K562 (cell line): ENCODE results near the gene RHEBL1. TPM values are rescaled to one million over a fixed set of nuclear protein-coding genes. Genes with fewer than 3 reads are reported as not detected.
A peak's percentile ranks its signal among the peaks of the same experiment; 100 is the strongest.

Experiments used
- ATAC-seq: fragments of 200-7000 bp; cut with Tn5 transposase; 3 replicates; pipeline ENCODE4 v1.9.1; 2020; ENCODE audit warnings: moderate library complexity
- BruUV-seq: library from RNA; stranded (reverse); fragments of 400-500 nt; replicated peaks from 2 replicates; lab custom pipeline; 2021; lab: Mats Ljungman, UMichigan
- CTCF ChIA-PET: fragments of 300-600 bp; formaldehyde crosslinking; extraction: SDS; loops from one replicate; lab custom pipeline; 2021; ENCODE audit warnings: low intra/inter-chr PET ratio; lab: Yijun Ruan, JAX
- POLR2A ChIA-PET: fragments of 300-600, 350-650 bp; sonication (Branson Sonifier 250); formaldehyde crosslinking; extraction: SDS; loops from one replicate; lab custom pipeline; 2021; ENCODE audit warnings: antibody characterized with exemption, inconsistent platforms; lab: Yijun Ruan, JAX
- DNase-seq, 4 experiments: peaks; one replicate each; pipeline versions ENCODE4 v3.0.0 to v3.0.0-alpha.2; 2011 to 2018; ENCODE audit warnings: low spot score in 3 of 4, mixed read lengths in 3 of 4; ENCODE audit errors: extremely low read depth in 1 of 4
- FAIRE-seq: peaks from 2 replicates; lab custom pipeline; 2011; peaks lifted over from hg19 to GRCh38; lab: Jason Lieb, UNC
- H2AFZ ChIP-seq: 2 replicates; pipeline ENCODE4 v1.6.0; 2011; ENCODE audit warnings: low read depth, low read length, control low read depth, inconsistent platforms
- H3K27ac ChIP-seq: fragments of 200-600 bp; 3 replicates; pipeline ENCODE4 v1.8.0; 2011; ENCODE audit warnings: low read depth, mild to moderate bottlenecking, control low read depth, inconsistent platforms, low read length, moderate library complexity, mixed read lengths; ENCODE audit errors: extremely low read depth
- H3K27me3 ChIP-seq, 2 experiments: fragments of 300-600 bp in 1 of 2; 2 replicates in 1 of 2; 3 replicates in 1 of 2; pipeline versions ENCODE4 v1.6.0 to v1.8.0; 2011; ENCODE audit warnings: inconsistent platforms in 2 of 2, low read length in 2 of 2, mild to moderate bottlenecking in 1 of 2, mixed read lengths in 1 of 2, moderate library complexity in 1 of 2; ENCODE audit not compliant: control insufficient read depth in 2 of 2, insufficient read depth in 2 of 2
- H3K36me3 ChIP-seq: fragments of 300-600 bp; 3 replicates; pipeline ENCODE4 v1.8.0; 2011; ENCODE audit warnings: mild to moderate bottlenecking, low read length, inconsistent platforms; ENCODE audit not compliant: control insufficient read depth, insufficient read depth
- H3K4me1 ChIP-seq, 2 experiments: fragments of 200-600 bp in 1 of 2; replicated peaks in 1 of 2; 2 replicates in 1 of 2; 3 replicates in 1 of 2; pipeline versions ENCODE4 v1.5.1 to v1.8.0; 2011; ENCODE audit warnings: inconsistent platforms in 2 of 2, low read length in 2 of 2, mild to moderate bottlenecking in 1 of 2, mixed read lengths in 1 of 2, moderate library complexity in 1 of 2; ENCODE audit not compliant: control insufficient read depth in 2 of 2, insufficient read depth in 2 of 2
- H3K4me2 ChIP-seq: 2 replicates; pipeline ENCODE4 v1.6.1; 2011; ENCODE audit warnings: low read length, control low read depth, inconsistent platforms, mixed read lengths; ENCODE audit not compliant: insufficient read depth
- H3K4me3 ChIP-seq: fragments of 200-600 bp; sonication (generic), shearing (Covaris generic); 2 replicates; pipeline ENCODE4 v1.5.1; 2016; ENCODE audit warnings: control low read depth, inconsistent platforms
- H3K79me2 ChIP-seq: fragments of 200-600 bp; 3 replicates; pipeline ENCODE4 v1.8.0; 2011; ENCODE audit warnings: low read length, inconsistent platforms; ENCODE audit not compliant: control insufficient read depth, insufficient read depth
- H3K9ac ChIP-seq, 2 experiments: 2 replicates each; pipeline versions ENCODE4 v1.6.0 to v1.6.1; 2011; ENCODE audit warnings: low read depth in 2 of 2, low read length in 2 of 2, control low read depth in 1 of 2, inconsistent platforms in 1 of 2, mild to moderate bottlenecking in 1 of 2, mixed read lengths in 1 of 2; ENCODE audit not compliant: insufficient read depth in 1 of 2
- H3K9me1 ChIP-seq: one replicate; pipeline ENCODE4 v1.6.0; 2011; ENCODE audit warnings: inconsistent platforms, mild to moderate bottlenecking, low read length, moderate library complexity; ENCODE audit not compliant: control insufficient read depth, insufficient read depth
- H3K9me3 ChIP-seq: replicated peaks from 2 replicates; pipeline ENCODE4 v1.5.1; 2011; ENCODE audit warnings: low read depth, low read length, inconsistent platforms; ENCODE audit not compliant: control insufficient read depth, insufficient read depth
- H4K20me1 ChIP-seq: replicated peaks from 2 replicates; pipeline ENCODE4 v1.6.1; 2011; ENCODE audit warnings: low read length, inconsistent platforms, mixed read lengths; ENCODE audit not compliant: control insufficient read depth, insufficient read depth
- CC2D1A ChIP-seq: fragments of 450-650 bp; IDR thresholded peaks from 2 replicates; pipeline ENCODE4 v1.6.1; 2017; ENCODE audit warnings: mild to moderate bottlenecking
- EP400 ChIP-seq: fragments of 450-650 bp; IDR thresholded peaks from 2 replicates; pipeline ENCODE4 v1.6.1; 2017; ENCODE audit warnings: antibody characterized with exemption, mild to moderate bottlenecking, moderate library complexity
- NCOA2 ChIP-seq, 2 experiments: fragments of 450-650 bp; IDR thresholded peaks; 2 replicates each; pipeline ENCODE4 v1.6.1; 2018; ENCODE audit warnings: mild to moderate bottlenecking in 2 of 2, moderate library complexity in 1 of 2; ENCODE audit not compliant: partially characterized antibody in 2 of 2
- NCOA6 ChIP-seq: fragments of 450-650 bp; IDR thresholded peaks from 2 replicates; pipeline ENCODE4 v1.6.1; 2017; ENCODE audit warnings: mild to moderate bottlenecking
- OTX1 ChIP-seq: fragments of 450-650 bp; formaldehyde crosslinking; IDR thresholded peaks from 2 replicates; pipeline ENCODE4 v1.4.0; 2022; ENCODE audit warnings: mild to moderate bottlenecking
- POLR2B ChIP-seq: fragments of 450-650 bp; IDR thresholded peaks from 2 replicates; pipeline ENCODE4 v1.6.1; 2018; ENCODE audit warnings: low read depth; ENCODE audit not compliant: partially characterized antibody
- POLR2G ChIP-seq: fragments of 200-400 bp; formaldehyde crosslinking; IDR thresholded peaks from 2 replicates; pipeline ENCODE4 v1.6.1; 2017; ENCODE audit warnings: low read depth, mild to moderate bottlenecking, antibody characterized with exemption, low read length, moderate library complexity
- RBFOX2 ChIP-seq: fragments of 200-400 bp; formaldehyde crosslinking; IDR thresholded peaks from 2 replicates; pipeline ENCODE4 v1.6.1; 2017; ENCODE audit warnings: low read depth, mild to moderate bottlenecking, low read length, moderate library complexity
- RBM14 ChIP-seq: fragments of 200-400 bp; formaldehyde crosslinking; IDR thresholded peaks from 2 replicates; pipeline ENCODE4 v1.6.1; 2018; ENCODE audit warnings: low read depth, mild to moderate bottlenecking, low read length, moderate library complexity, borderline replicate concordance; ENCODE audit not compliant: insufficient read depth
- SNIP1 ChIP-seq: fragments of 450-650 bp; IDR thresholded peaks from 2 replicates; pipeline ENCODE4 v1.7.1; 2017; ENCODE audit warnings: low read depth, mild to moderate bottlenecking
- ZBTB8A ChIP-seq: fragments of 450-650 bp; IDR thresholded peaks from 2 replicates; pipeline ENCODE4 v1.6.1; 2018; ENCODE audit warnings: mild to moderate bottlenecking, moderate library complexity; ENCODE audit not compliant: partially characterized antibody
- WGBS: fragments of 100-300 bp; shearing (Covaris generic); methylation state at CpG from one replicate; pipeline ENCODE4 v1.1.6; 2016; ENCODE audit warnings: low coverage, mixed read lengths; ENCODE audit not compliant: insufficient coverage; ENCODE audit errors: missing lambda C conversion rate; 5-methylcytosine and 5-hydroxymethylcytosine counted together
- in situ Hi-C: fragments of 300-500 bp; cut with MboI; formaldehyde crosslinking; loops from 4 replicates; pipeline ENCODE4 v1.15.0; 2018; ENCODE audit warnings: inconsistent platforms, mixed read lengths
- intact Hi-C: fragments of 100-400 bp; cut with micrococcal nuclease; formaldehyde crosslinking; loops from 2 replicates; pipeline ENCODE4 v1.14.2; 2022
- polyA plus RNA-seq, 8 experiments: library from polyadenylated mRNA; depleted of rRNA in 4 of 8; stranded (reverse) in 5 of 8; unstranded in 3 of 8; fragments of >200 nt; fragmentation: Nextera tagmentation in 2 of 8; fragmentation: Illumina TruSeq in 1 of 8; extraction: Ambion mirVana in 2 of 8; extraction: Trizol in 1 of 8; gene quantifications; 2 replicates each; pipeline versions ENCODE4 v1.2.1 to v1.2.3, GENCODE V29; 2011 to 2014; ENCODE audit warnings: inconsistent platforms in 1 of 8, missing spikeins in 1 of 8
- total RNA-seq, 7 experiments: library from RNA; depleted of rRNA in 6 of 7; stranded (reverse); fragments of >200 nt in 6 of 7; fragmentation: Illumina TruSeq in 2 of 7; extraction: Trizol in 2 of 7; gene quantifications; 2 replicates each; pipeline versions ENCODE4 v1.2.1 to v1.2.3, GENCODE V29; 2011 to 2021; ENCODE audit warnings: low replicate concordance in 1 of 7
- TF ChIP-seq, protein P1 (sequence below): sonication (generic); formaldehyde crosslinking; IDR thresholded peaks from 2 replicates; pipeline ENCODE4 v1.8.1; 2023; ENCODE audit warnings: mild to moderate bottlenecking, missing genetic modification reagents
- TF ChIP-seq, protein P2 (sequence below): sonication (generic); formaldehyde crosslinking; IDR thresholded peaks from 2 replicates; pipeline ENCODE4 v1.8.0; 2022; ENCODE audit warnings: mild to moderate bottlenecking, low read depth, missing genetic modification reagents

RHEBL1 gene
- total and polyA plus RNA-seq, 9 of the 15 experiments (the other 6 are each of a cell fraction or from before 2014, with no cell fraction given), result 4.3 to 36.1 (median 8.2) TPM

DNA sequence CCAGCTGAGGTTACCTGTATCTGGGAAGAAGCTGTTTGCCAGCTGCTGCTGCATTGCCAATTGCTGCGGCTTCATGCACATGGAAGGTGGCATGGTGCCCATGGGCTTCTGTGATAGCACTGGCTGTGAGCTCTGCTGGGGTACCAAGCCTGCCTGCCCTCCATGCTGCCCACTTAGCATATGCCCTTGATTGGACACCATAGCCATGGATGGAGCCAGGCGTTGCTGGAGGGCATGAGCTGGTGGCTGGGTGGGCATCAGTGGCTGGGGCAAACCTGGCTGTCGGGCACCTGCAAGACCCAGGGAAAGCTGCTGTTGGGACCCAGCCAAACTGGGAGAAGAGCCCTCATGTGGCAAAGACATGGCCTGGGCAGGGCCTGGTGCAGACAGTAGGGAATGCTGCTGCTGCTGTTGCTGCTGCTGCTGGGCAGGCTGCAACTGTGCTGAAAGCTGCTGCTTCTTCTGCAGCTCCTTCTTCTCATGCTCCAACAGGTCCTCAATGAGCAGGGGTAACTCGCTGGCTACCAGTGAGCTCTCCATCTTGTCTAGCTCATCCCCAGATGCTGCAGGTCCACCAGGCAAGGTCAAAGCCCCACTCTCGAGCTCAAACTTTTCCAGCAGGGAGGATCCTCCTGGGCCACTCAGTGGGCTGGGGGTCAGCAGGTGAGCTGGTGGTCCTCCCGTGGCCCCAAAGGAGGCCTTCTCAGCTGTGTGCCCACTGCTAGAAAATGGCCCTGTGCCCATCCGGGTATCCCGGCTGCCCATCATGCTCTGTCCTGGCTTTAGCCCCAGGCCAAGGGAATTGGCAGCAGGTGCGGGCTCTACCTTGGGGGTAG lies 32.5 kb downstream of the RHEBL1 start:
- FAIRE-seq (no peak), ATAC-seq (no peak), DNase-seq (no peak)
- no peaks in the 10 kb centered on the region for H3K9me1 ChIP-seq
- H3K36me3 ChIP-seq, result peaks cover 97% of the 10 kb centered on the region; the same call in 2 of the 3 replicates
- CTCF ChIA-PET, result no interaction called here
- TF ChIP-seq RBFOX2 (peak; percentile 34; the same call in 1 of the 2 replicates), POLR2B (no peak), NCOA2 (IDR thresholded peaks at IDR 0.05; ENCODE audit: partially characterized antibody in 2 of 2) (no peak), OTX1 (no peak), RBM14 (no peak), SNIP1 (no peak), ZBTB8A (no peak), POLR2G (peak; percentile 32; the same call in 1 of the 2 replicates), CC2D1A (no peak), NCOA6 (no peak), EP400 (no peak)
- TF ChIP-seq, protein P1, sequence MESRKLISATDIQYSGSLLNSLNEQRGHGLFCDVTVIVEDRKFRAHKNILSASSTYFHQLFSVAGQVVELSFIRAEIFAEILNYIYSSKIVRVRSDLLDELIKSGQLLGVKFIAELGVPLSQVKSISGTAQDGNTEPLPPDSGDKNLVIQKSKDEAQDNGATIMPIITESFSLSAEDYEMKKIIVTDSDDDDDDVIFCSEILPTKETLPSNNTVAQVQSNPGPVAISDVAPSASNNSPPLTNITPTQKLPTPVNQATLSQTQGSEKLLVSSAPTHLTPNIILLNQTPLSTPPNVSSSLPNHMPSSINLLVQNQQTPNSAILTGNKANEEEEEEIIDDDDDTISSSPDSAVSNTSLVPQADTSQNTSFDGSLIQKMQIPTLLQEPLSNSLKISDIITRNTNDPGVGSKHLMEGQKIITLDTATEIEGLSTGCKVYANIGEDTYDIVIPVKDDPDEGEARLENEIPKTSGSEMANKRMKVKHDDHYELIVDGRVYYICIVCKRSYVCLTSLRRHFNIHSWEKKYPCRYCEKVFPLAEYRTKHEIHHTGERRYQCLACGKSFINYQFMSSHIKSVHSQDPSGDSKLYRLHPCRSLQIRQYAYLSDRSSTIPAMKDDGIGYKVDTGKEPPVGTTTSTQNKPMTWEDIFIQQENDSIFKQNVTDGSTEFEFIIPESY (CRISPR knock-in tag), result no peak
- TF ChIP-seq, protein P2, sequence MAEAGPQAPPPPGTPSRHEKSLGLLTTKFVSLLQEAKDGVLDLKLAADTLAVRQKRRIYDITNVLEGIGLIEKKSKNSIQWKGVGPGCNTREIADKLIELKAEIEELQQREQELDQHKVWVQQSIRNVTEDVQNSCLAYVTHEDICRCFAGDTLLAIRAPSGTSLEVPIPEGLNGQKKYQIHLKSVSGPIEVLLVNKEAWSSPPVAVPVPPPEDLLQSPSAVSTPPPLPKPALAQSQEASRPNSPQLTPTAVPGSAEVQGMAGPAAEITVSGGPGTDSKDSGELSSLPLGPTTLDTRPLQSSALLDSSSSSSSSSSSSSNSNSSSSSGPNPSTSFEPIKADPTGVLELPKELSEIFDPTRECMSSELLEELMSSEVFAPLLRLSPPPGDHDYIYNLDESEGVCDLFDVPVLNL (CRISPR knock-in tag), result peak; percentile 23; the same call in 1 of the 2 replicates
- no peak overlapping the region for H2AFZ ChIP-seq
- 95% methylated on average over 8 of the region's 9 CpGs for WGBS
- peak overlapping the region in 1 of 2 experiments; percentile 35; a peak in 1 of 4 replicates for H3K9ac ChIP-seq
- no peaks in the 10 kb centered on the region for H3K27me3 ChIP-seq
- H4K20me1 ChIP-seq, result no peaks in the 10 kb centered on the region; the same call in 1 of the 2 replicates
- intact Hi-C loops (no loop called here), in situ Hi-C loops (no loop called here)
- H3K27ac ChIP-seq, result no peak overlapping the region
- POLR2A ChIA-PET, result interaction anchor here (0.6 to 12.9 kb wide), 11 partner anchors 8 to 96 kb away, joined by 3 to 78 read pairs (median 8); partner anchors contain the start of genes PRKAG1 and TUBA1B
- no peak overlapping the region for H3K4me3 ChIP-seq
- H3K4me2 ChIP-seq, result no peak overlapping the region
- no TSS peak for BruUV-seq
- H3K4me1 ChIP-seq, result peaks cover 0 to 7% of the 10 kb centered on the region in 2 experiments; a peak in 1 of 5 replicates
- H3K9me3 ChIP-seq, result no peaks in the 10 kb centered on the region
- no peaks in the 10 kb centered on the region for H3K79me2 ChIP-seq
